GM20431 (cell line): ENCODE measurements around the gene PTPRE.

Experiments used
- in situ Hi-C: fragments of 300-500 bp; cut with MseI, MboI; formaldehyde crosslinking; loops from one replicate; pipeline ENCODE4 v1.15.0; 2020; ENCODE audit warnings: low sequenced_read_pairs; ENCODE audit not compliant: unreplicated experiment

The PTPRE gene

GRCh38 chr10:127945948-127946711 is 39.2 kb downstream of the PTPRE start:
- in situ Hi-C loops = no loop called here

- in situ Hi-C loops = no loop called here
Measured at GRCh38 chr10:127947211-127947610, 40.3 kb downstream of the PTPRE start.

- in situ Hi-C loops = no loop called here
Measured at GRCh38 chr10:127948791-127949190, 41.9 kb downstream of the PTPRE start.

- in situ Hi-C loops = no loop called here
Measured at GRCh38 chr10:127949831-127950230, 42.9 kb downstream of the PTPRE start.

- in situ Hi-C loops = no loop called here
Measured at GRCh38 chr10:127951861-127952574, 45.1 kb downstream of the PTPRE start.

GRCh38 chr10:127952575-127952869 is 45.6 kb downstream of the PTPRE start:
- in situ Hi-C loops = no loop called here

GRCh38 chr10:127952918-127953317 is 46.0 kb downstream of the PTPRE start:
- in situ Hi-C loops = no loop called here

GRCh38 chr10:127953876-127954275 is 47.0 kb downstream of the PTPRE start:
- in situ Hi-C loops = no loop called here

- in situ Hi-C loops = no loop called here
Measured at GRCh38 chr10:127959428-127959827, 52.5 kb downstream of the PTPRE start.

GRCh38 chr10:127961071-127961470 is 54.2 kb downstream of the PTPRE start:
- in situ Hi-C loops = no loop called here

- in situ Hi-C loops = no loop called here
Measured at GRCh38 chr10:127962205-127962604, 55.3 kb downstream of the PTPRE start.

- in situ Hi-C loops = no loop called here
Measured at GRCh38 chr10:127963136-127963535, 56.2 kb downstream of the PTPRE start.

- in situ Hi-C loops = no loop called here
Measured at GRCh38 chr10:127964621-127965020, 57.7 kb downstream of the PTPRE start.

- in situ Hi-C loops = no loop called here
Measured at GRCh38 chr10:127966875-127967274, 60.0 kb downstream of the PTPRE start.

- in situ Hi-C loops = no loop called here
Measured at GRCh38 chr10:127968027-127968441, 61.1 kb downstream of the PTPRE start.

GRCh38 chr10:127968659-127969058 is 61.8 kb downstream of the PTPRE start:
- in situ Hi-C loops = no loop called here

GRCh38 chr10:127971101-127971946 is 64.4 kb downstream of the PTPRE start:
- in situ Hi-C loops = no loop called here

- in situ Hi-C loops = no loop called here
Measured at GRCh38 chr10:127971963-127972615, 65.2 kb downstream of the PTPRE start.

GRCh38 chr10:127972751-127973357 is 66.0 kb downstream of the PTPRE start:
- in situ Hi-C loops = no loop called here

- in situ Hi-C loops = no loop called here
Measured at GRCh38 chr10:127973791-127974311, 66.9 kb downstream of the PTPRE start.
